Measurements from ENCODE around the gene CCDC71. TPM values are rescaled to one million over a fixed set of nuclear protein-coding genes. Genes with fewer than 3 reads are reported as not detected.

CCDC71 gene
- total and polyA plus RNA-seq, 2 experiments from 2014 or later: 1.9 to 44.2 TPM

GRCh38 chr3:49121132-49121736 is 44.9 kb downstream of the CCDC71 start (continued):
- no peak for TF ChIP-seq ZNF462 (CRISPR knock-in tag; IDR thresholded peaks at IDR 0.05)
- TF ChIP-seq NANOG (IDR thresholded peaks at IDR 0.05; ENCODE audit: borderline replicate concordance): no peak
- no peak for TF ChIP-seq ZNF331 (CRISPR knock-in tag; IDR thresholded peaks at IDR 0.05; ENCODE audit: low read depth)
- no peak for TF ChIP-seq JUNB (IDR thresholded peaks at IDR 0.05; ENCODE audit: unreplicated experiment)
- no peak for TF ChIP-seq ETS1 (IDR thresholded peaks at IDR 0.05)
- TF ChIP-seq STAT1 (IDR thresholded peaks at IDR 0.05; ENCODE audit: unreplicated experiment): no peak

- H3K27ac ChIP-seq (ENCODE audit: low read depth): peak within 1 kb of the TSS; percentile 98
- H3K4me3 ChIP-seq: peak within 1 kb of the TSS; percentile 94
- ATAC-seq (peak; percentile 97), DNase-seq (ENCODE audit: low spot score) (peak; percentile 97)
- Mint-ChIP-seq H3K27me3 (ENCODE audit: insufficient read depth, low read depth, poor library complexity) (peaks cover 7% of the 10 kb centered on the region), H3K4me3 (peak within 1 kb of the TSS; percentile 87), H3K27ac (peak within 1 kb of the TSS; percentile 83), H3K9me3 (no peaks in the 10 kb centered on the region; the same call in 2 of the 3 replicates), H3K4me1 (peaks cover 4% of the 10 kb centered on the region; the same call in 2 of the 3 replicates), H3K36me3 (ENCODE audit: low read depth) (peaks cover 35% of the 10 kb centered on the region)
- H2AFZ ChIP-seq: peak within 1 kb of the TSS; percentile 84; the same call in 1 of the 2 replicates
- H3K4me2 ChIP-seq: peak within 1 kb of the TSS; percentile 96
- H4K20me1 ChIP-seq (replicated peaks; ENCODE audit: insufficient read depth): no peaks in the 10 kb centered on the region
- peaks cover 21% of the 10 kb centered on the region for H3F3A ChIP-seq (replicated peaks; ENCODE audit: low read depth)
- H3K79me2 ChIP-seq (replicated peaks; ENCODE audit: insufficient read depth): peaks cover 10% of the 10 kb centered on the region
- H3K4me1 ChIP-seq (ENCODE audit: insufficient read depth): peaks cover 4% of the 10 kb centered on the region; the same call in 1 of the 2 replicates
- no peaks in the 10 kb centered on the region for H3K9me2 ChIP-seq (ENCODE audit: insufficient read depth)
- no peaks in the 10 kb centered on the region for H3K27me3 ChIP-seq (ENCODE audit: insufficient read depth)
- peaks cover 6% of the 10 kb centered on the region for H3K36me3 ChIP-seq (ENCODE audit: insufficient read depth)
- peak; percentile 89 for TF ChIP-seq CREB1 (CRISPR knock-in tag; IDR thresholded peaks at IDR 0.05; ENCODE audit: low read depth)
- peak; percentile 64 for TF ChIP-seq ETS1 (IDR thresholded peaks at IDR 0.05)
- TF ChIP-seq CTCF (conservative IDR thresholded peaks at IDR 0.05; ENCODE audit: low read depth in 2 of 2): no peak
- TF ChIP-seq POLR2AphosphoS5 (IDR thresholded peaks at IDR 0.05; ENCODE audit: low read depth): peak; percentile 80
Measured at GRCh38 chr3:49120438-49121131, 45.5 kb downstream of the CCDC71 start, which contains the start of gene USP19. USP19 (minus strand) TSS chr3:49120823; CDS start chr3:49119145, 1,678 bp downstream.

Measured in GM23338 (cell line).